Duodenal mucosa (tissue), 2 donors: ENCODE data around the gene AIG1.

ENCODE experiments used
- H3K27ac ChIP-seq: one replicate; pipeline ENCODE4 v1.7.0; 2013; ENCODE audit warnings: low read depth, low read length
- H3K27me3 ChIP-seq, 2 donors: one replicate each; pipeline ENCODE4 v1.7.0; 2013; ENCODE audit warnings: low read length in 2 of 2, control low read depth in 1 of 2; ENCODE audit not compliant: insufficient read depth in 2 of 2, control insufficient read depth in 1 of 2
- H3K36me3 ChIP-seq, 2 donors: one replicate each; pipeline ENCODE4 v1.7.0; 2013; ENCODE audit warnings: low read length in 2 of 2, control low read depth in 1 of 2; ENCODE audit not compliant: insufficient read depth in 2 of 2, control insufficient read depth in 1 of 2
- H3K4me1 ChIP-seq, 2 donors: one replicate each; pipeline ENCODE4 v1.7.0; 2013; ENCODE audit warnings: low read length in 2 of 2, control low read depth in 1 of 2; ENCODE audit not compliant: insufficient read depth in 2 of 2, control insufficient read depth in 1 of 2
- H3K4me3 ChIP-seq, 2 donors: one replicate each; pipeline ENCODE4 v1.7.0; 2013; ENCODE audit warnings: low read length in 2 of 2, low read depth in 1 of 2
- H3K9ac ChIP-seq, 2 donors: one replicate each; pipeline ENCODE4 v1.7.0; 2013; ENCODE audit warnings: low read length in 2 of 2, low read depth in 1 of 2
- H3K9me3 ChIP-seq, 2 donors: one replicate each; pipeline ENCODE4 v1.7.0; 2013; ENCODE audit warnings: low read length in 2 of 2, control low read depth in 1 of 2; ENCODE audit not compliant: control insufficient read depth in 1 of 2

AIG1 gene

GRCh38 chr6:143169440-143169839 lies 108.8 kb downstream of the AIG1 start:
- Histone ChIP-seq H3K27me3 (no peaks in the 10 kb centered on the region), H3K4me1 (no peaks in the 10 kb centered on the region), H3K27ac (no peak overlapping the region), H3K4me3 (no peak overlapping the region), H3K36me3 (peaks cover 0 to 11% of the 10 kb centered on the region in 2 donors), H3K9ac (no peak overlapping the region), H3K9me3 (peaks cover under 1 to 1% of the 10 kb centered on the region in 2 donors)

DNA sequence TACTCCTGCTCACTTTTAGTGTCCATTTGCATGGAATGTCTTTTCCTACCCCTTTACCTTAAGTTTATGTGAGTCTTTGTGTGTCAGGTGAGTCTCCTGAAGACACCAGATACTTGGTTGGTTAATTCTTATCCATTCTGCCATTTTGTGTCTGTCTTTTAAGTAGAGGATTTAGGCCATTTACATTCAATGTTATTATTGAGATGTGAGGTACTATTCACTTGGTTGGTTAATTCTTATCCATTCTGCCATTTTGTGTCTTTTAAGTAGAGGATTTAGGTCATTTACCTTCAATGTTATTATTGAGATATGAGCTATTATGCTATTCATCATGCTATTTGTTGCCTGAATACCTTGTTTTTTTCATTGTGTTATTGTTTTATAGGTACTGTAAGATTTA lies 113.8 kb downstream of the AIG1 start:
- Histone ChIP-seq H3K4me1 (no peaks in the 10 kb centered on the region), H3K27ac (no peak overlapping the region), H3K36me3 (peaks cover 0 to 13% of the 10 kb centered on the region in 2 donors), H3K9ac (no peak overlapping the region), H3K27me3 (no peaks in the 10 kb centered on the region), H3K9me3 (peaks cover 7 to 9% of the 10 kb centered on the region in 2 donors), H3K4me3 (no peak overlapping the region)

DNA sequence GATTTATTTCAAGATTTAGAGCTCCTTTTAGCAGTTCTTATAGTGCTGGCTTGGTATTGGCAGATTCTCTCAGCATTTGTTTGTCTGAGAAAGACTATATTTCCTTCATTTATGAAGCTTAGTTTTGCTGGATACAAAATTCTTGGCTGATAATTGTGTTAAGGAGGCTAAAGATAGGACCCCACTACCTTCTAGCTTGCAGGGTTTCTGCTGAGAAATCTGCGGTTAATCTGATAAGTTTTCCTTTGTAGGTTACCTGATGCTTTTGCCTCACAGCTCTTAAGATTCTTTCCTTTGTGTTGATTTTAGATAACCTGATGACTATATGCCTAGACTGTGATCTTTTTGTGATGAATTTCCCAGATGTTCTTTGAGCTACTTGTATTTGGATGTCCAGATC lies 114.3 kb downstream of the AIG1 start:
- H3K9ac ChIP-seq: no peak overlapping the region
- H3K36me3 ChIP-seq: peaks cover 0 to 13% of the 10 kb centered on the region in 2 donors
- H3K27ac ChIP-seq: no peak overlapping the region
- H3K27me3 ChIP-seq: no peaks in the 10 kb centered on the region
- H3K4me3 ChIP-seq: no peak overlapping the region
- H3K4me1 ChIP-seq: no peaks in the 10 kb centered on the region
- H3K9me3 ChIP-seq: peaks cover 7 to 9% of the 10 kb centered on the region in 2 donors

DNA sequence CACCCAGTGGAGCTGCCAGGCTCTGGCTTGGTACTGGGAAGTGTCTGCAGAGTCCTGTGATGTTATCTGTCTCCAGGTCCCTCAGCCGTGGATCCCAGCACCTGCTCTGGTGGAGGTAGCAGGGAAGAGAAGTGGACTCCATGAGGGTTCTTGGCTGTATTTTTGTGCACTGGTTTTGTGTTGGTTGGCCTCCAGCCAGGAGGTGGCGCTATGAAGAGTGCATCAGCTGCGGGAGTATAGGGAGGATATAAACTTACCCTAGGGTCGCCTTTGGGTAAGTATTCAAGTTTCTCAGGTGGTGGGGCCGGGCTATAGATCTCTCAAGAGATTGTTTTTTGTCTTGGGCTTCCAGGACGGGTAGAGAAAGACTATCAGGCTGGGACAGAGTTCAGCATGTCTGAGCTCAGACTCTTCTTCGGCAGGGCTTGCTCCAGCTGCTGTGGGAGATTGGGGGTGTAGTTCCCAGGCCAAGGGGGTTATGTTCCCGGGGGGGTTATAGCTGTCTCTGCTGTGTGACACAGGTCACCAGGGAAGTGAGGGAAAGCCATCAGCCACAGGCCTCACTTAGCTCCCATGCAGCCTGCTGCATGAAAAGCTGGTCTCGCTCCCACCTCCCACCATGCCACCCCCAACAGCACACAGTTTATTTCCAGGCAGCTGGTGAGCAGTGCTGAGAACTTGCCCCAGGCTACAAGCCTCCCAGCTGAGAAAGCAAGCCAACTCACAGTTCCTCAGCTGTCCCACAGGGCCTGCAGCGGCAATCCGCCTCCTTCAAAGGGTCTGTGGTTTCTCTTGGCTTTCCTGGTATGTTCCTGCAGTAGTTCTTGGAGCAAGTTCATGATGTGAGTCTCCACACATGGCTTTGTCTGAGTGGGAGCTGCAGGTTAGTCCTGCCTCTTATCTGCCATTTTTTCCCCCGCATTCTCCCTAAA lies 115.7 kb downstream of the AIG1 start:
- no peak overlapping the region for H3K4me3 ChIP-seq
- no peaks in the 10 kb centered on the region for H3K4me1 ChIP-seq
- no peaks in the 10 kb centered on the region for H3K27me3 ChIP-seq
- H3K36me3 ChIP-seq: peaks cover 0 to 13% of the 10 kb centered on the region in 2 donors
- H3K9ac ChIP-seq: no peak overlapping the region
- H3K9me3 ChIP-seq: peaks cover 7 to 9% of the 10 kb centered on the region in 2 donors
- H3K27ac ChIP-seq: no peak overlapping the region

DNA sequence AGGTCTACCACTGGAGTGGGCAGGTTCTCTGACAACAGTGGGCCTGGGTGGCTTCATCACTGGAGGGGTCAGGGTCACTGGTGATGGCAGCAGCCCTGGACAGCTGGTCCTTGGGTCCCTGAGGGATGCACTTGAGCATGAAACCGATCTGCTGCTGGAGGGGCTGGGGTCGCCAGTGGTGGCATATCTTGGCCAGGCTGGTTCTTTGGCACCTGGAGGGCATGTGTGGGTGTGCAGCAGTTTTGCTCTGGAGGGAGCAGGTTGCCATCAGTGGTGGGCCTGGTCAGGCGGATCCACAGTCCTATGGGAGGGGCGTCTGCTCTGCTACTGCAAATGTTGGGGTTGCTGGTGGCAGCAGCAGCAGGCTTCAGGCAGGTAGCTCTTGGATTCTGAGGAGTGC lies 117.0 kb downstream of the AIG1 start:
- no peak overlapping the region for H3K4me3 ChIP-seq
- H3K27me3 ChIP-seq: no peaks in the 10 kb centered on the region
- H3K27ac ChIP-seq: no peak overlapping the region
- no peak overlapping the region for H3K9ac ChIP-seq
- no peaks in the 10 kb centered on the region for H3K4me1 ChIP-seq
- H3K9me3 ChIP-seq: peaks cover 7 to 9% of the 10 kb centered on the region in 2 donors
- peaks cover 0 to 13% of the 10 kb centered on the region in 2 donors for H3K36me3 ChIP-seq

- Histone ChIP-seq H3K9ac (no peak overlapping the region), H3K36me3 (peaks cover 0 to 13% of the 10 kb centered on the region in 2 donors), H3K4me1 (no peaks in the 10 kb centered on the region), H3K27me3 (no peaks in the 10 kb centered on the region), H3K9me3 (peaks cover 7 to 9% of the 10 kb centered on the region in 2 donors), H3K27ac (no peak overlapping the region), H3K4me3 (no peak overlapping the region)
Measured at GRCh38 chr6:143179096-143179495, 118.4 kb downstream of the AIG1 start.

DNA sequence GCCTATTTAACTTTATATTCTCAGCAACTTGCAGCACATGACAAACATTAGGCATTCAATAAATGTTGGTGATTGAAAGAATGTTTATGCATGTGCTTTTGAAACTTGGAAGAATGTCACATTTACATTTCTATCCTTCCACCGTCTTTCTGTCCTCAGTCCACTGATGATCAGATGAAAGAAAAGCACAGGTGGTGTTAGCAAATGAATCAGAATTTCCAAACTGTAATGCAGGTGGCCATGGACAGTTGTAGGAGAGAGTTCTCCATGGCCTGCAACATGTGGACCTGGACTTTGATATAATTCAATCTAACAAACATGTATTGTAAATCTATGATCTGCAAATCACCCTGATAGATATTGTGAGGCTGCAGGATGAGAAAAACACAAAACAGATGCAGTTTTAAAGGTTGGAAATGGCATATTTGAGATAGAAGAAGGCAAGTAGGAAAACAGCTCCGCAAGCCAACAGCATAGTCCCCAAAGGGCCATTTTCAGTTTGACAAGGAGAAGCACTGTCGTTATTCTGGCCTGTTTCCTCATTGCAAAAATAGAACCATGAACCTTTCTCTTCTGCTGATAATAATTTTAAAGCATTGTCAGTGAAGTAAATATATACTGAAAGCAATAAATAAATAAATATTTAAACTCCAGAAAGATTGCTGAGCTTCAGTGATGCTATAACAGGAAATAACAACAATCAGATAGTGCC lies 119.4 kb downstream of the AIG1 start:
- Histone ChIP-seq H3K27ac (no peak overlapping the region), H3K4me1 (no peaks in the 10 kb centered on the region), H3K4me3 (no peak overlapping the region), H3K27me3 (no peaks in the 10 kb centered on the region), H3K9me3 (peaks cover 0 to 3% of the 10 kb centered on the region in 2 donors), H3K36me3 (peaks cover 3 to 9% of the 10 kb centered on the region in 2 donors), H3K9ac (no peak overlapping the region)

DNA sequence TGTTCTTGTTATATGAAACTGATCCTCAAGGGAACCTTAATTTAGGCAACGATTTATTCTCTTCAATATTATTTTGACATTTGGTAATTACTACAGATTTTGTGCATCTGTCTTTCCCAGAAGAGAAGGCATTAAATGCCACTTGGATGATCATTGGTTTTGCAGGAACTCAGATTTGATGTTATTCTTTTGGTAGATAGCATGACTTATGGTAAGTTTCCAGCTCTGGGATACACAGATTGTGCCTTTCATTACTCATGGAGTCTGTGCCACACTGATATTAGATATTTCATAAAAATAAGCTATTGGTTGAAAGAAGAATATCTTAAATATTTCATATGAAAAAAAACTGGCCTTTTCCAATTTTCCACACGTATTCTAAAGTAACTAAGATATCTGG lies 120.1 kb downstream of the AIG1 start:
- no peaks in the 10 kb centered on the region for H3K9me3 ChIP-seq
- H3K36me3 ChIP-seq: peaks cover 3 to 8% of the 10 kb centered on the region in 2 donors
- H3K27me3 ChIP-seq: no peaks in the 10 kb centered on the region
- H3K9ac ChIP-seq: no peak overlapping the region
- H3K27ac ChIP-seq: no peak overlapping the region
- H3K4me3 ChIP-seq: no peak overlapping the region
- no peaks in the 10 kb centered on the region for H3K4me1 ChIP-seq

DNA sequence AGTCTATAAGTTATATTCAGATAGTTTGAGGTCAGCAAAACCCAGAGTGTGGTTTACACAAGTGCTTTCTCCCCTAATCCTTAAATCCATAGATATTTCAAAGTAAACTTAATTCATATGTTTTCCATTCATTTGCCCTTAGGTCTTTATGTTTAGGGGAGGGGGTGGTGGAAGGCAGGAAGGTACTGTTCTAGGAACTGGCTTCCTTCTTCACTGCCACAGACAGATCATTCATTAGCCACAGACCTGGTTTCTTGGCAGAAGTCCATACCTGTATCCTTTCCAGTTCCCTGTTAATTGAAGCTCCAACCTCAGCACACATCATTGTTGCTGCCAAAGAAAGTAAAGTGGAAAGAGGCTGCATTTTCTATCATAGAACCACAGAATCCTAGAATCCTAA lies 123.0 kb downstream of the AIG1 start:
- Histone ChIP-seq H3K27me3 (no peaks in the 10 kb centered on the region), H3K9me3 (no peaks in the 10 kb centered on the region), H3K4me3 (no peak overlapping the region), H3K9ac (no peak overlapping the region), H3K4me1 (peaks cover 0 to 3% of the 10 kb centered on the region in 2 donors), H3K36me3 (peaks cover 3 to 4% of the 10 kb centered on the region in 2 donors), H3K27ac (no peak overlapping the region)

GRCh38 chr6:143185288-143185687 lies 124.6 kb downstream of the AIG1 start:
- no peaks in the 10 kb centered on the region for H3K9me3 ChIP-seq
- H3K4me1 ChIP-seq: peaks cover 0 to 3% of the 10 kb centered on the region in 2 donors

More at GRCh38 chr6:143185288-143185687, 124.6 kb downstream of the AIG1 start:
- no peak overlapping the region for H3K4me3 ChIP-seq
- no peak overlapping the region for H3K9ac ChIP-seq
- H3K36me3 ChIP-seq: peaks cover 4 to 8% of the 10 kb centered on the region in 2 donors
- no peak overlapping the region for H3K27ac ChIP-seq
- H3K27me3 ChIP-seq: no peaks in the 10 kb centered on the region
